Measurements from ENCODE around the gene CYP24A1. TPM values are rescaled to one million over a fixed set of nuclear protein-coding genes. Genes with fewer than 3 reads are reported as not detected.

The CYP24A1 gene
- total and polyA plus RNA-seq, 2 of the 13 experiments (the other 11 are each of a cell fraction or from before 2014, with no cell fraction given), result 9.4 to 32.7 TPM

GRCh38 chr20:54133434-54134427 lies 40.1 kb downstream of the CYP24A1 start (continued):
- TF ChIP-seq, protein P1, sequence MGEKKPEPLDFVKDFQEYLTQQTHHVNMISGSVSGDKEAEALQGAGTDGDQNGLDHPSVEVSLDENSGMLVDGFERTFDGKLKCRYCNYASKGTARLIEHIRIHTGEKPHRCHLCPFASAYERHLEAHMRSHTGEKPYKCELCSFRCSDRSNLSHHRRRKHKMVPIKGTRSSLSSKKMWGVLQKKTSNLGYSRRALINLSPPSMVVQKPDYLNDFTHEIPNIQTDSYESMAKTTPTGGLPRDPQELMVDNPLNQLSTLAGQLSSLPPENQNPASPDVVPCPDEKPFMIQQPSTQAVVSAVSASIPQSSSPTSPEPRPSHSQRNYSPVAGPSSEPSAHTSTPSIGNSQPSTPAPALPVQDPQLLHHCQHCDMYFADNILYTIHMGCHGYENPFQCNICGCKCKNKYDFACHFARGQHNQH (CRISPR knock-in tag; IDR thresholded peaks at IDR 0.05), result peak; percentile 57
- TF ChIP-seq TBL1XR1 (IDR thresholded peaks at IDR 0.05; ENCODE audit: borderline replicate concordance, low read length, partially characterized antibody) (peak; percentile 79), ZSCAN9 (CRISPR knock-in tag; IDR thresholded peaks at IDR 0.05; ENCODE audit: borderline replicate concordance) (peak; percentile 84; the same call in 1 of the 2 replicates), ZBTB7A (CRISPR knock-in tag; IDR thresholded peaks at IDR 0.05) (no peak), ZSCAN22 (CRISPR knock-in tag; IDR thresholded peaks at IDR 0.05) (no peak), SIX1 (CRISPR knock-in tag; IDR thresholded peaks at IDR 0.05; ENCODE audit: borderline replicate concordance) (peak; percentile 83), FOXK2 (IDR thresholded peaks at IDR 0.05) (peak; percentile 30; the same call in 1 of the 2 replicates), HOXA5 (CRISPR knock-in tag; IDR thresholded peaks at IDR 0.05) (peak; percentile 81; the same call in 1 of the 2 replicates), HOXA7 (CRISPR knock-in tag; IDR thresholded peaks at IDR 0.05) (no peak), ZNF567 (CRISPR knock-in tag; IDR thresholded peaks at IDR 0.05; ENCODE audit: borderline replicate concordance) (peak; percentile 96; the same call in 1 of the 2 replicates), REPIN1 (CRISPR knock-in tag; IDR thresholded peaks at IDR 0.05; ENCODE audit: borderline replicate concordance, low read depth) (0 out of 2 replicates have a peak, but pooled peaks have one; percentile 11), GATA4 (IDR thresholded peaks at IDR 0.05; ENCODE audit: borderline replicate concordance, low read depth) (0 out of 2 replicates have a peak, but pooled peaks have one; percentile 38), FOXK1 (CRISPR knock-in tag; IDR thresholded peaks at IDR 0.05; ENCODE audit: borderline replicate concordance, low read depth) (0 out of 2 replicates have a peak, but pooled peaks have one; percentile 18)
- TF ChIP-seq, protein P2, sequence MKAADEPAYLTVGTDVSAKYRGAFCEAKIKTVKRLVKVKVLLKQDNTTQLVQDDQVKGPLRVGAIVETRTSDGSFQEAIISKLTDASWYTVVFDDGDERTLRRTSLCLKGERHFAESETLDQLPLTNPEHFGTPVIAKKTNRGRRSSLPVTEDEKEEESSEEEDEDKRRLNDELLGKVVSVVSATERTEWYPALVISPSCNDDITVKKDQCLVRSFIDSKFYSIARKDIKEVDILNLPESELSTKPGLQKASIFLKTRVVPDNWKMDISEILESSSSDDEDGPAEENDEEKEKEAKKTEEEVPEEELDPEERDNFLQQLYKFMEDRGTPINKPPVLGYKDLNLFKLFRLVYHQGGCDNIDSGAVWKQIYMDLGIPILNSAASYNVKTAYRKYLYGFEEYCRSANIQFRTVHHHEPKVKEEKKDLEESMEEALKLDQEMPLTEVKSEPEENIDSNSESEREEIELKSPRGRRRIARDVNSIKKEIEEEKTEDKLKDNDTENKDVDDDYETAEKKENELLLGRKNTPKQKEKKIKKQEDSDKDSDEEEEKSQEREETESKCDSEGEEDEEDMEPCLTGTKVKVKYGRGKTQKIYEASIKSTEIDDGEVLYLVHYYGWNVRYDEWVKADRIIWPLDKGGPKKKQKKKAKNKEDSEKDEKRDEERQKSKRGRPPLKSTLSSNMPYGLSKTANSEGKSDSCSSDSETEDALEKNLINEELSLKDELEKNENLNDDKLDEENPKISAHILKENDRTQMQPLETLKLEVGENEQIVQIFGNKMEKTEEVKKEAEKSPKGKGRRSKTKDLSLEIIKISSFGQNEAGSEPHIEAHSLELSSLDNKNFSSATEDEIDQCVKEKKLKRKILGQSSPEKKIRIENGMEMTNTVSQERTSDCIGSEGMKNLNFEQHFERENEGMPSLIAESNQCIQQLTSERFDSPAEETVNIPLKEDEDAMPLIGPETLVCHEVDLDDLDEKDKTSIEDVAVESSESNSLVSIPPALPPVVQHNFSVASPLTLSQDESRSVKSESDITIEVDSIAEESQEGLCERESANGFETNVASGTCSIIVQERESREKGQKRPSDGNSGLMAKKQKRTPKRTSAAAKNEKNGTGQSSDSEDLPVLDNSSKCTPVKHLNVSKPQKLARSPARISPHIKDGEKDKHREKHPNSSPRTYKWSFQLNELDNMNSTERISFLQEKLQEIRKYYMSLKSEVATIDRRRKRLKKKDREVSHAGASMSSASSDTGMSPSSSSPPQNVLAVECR (CRISPR knock-in tag; IDR thresholded peaks at IDR 0.05; ENCODE audit: borderline replicate concordance), result peak; percentile 7; the same call in 1 of the 2 replicates
- TF ChIP-seq, protein P3, sequence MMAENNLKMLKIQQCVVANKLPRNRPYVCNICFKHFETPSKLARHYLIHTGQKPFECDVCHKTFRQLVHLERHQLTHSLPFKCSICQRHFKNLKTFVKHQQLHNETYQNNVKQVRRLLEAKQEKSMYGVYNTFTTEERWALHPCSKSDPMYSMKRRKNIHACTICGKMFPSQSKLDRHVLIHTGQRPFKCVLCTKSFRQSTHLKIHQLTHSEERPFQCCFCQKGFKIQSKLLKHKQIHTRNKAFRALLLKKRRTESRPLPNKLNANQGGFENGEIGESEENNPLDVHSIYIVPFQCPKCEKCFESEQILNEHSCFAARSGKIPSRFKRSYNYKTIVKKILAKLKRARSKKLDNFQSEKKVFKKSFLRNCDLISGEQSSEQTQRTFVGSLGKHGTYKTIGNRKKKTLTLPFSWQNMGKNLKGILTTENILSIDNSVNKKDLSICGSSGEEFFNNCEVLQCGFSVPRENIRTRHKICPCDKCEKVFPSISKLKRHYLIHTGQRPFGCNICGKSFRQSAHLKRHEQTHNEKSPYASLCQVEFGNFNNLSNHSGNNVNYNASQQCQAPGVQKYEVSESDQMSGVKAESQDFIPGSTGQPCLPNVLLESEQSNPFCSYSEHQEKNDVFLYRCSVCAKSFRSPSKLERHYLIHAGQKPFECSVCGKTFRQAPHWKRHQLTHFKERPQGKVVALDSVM (CRISPR knock-in tag; IDR thresholded peaks at IDR 0.05), result no peak
